ENCODE data around the gene EAPP.
"Not testable (repeated sequence)": the region's sequence is repeated elsewhere in the genome, so short reads cannot be mapped to it uniquely, and the experiment has no call there.

Gene EAPP, protein sequence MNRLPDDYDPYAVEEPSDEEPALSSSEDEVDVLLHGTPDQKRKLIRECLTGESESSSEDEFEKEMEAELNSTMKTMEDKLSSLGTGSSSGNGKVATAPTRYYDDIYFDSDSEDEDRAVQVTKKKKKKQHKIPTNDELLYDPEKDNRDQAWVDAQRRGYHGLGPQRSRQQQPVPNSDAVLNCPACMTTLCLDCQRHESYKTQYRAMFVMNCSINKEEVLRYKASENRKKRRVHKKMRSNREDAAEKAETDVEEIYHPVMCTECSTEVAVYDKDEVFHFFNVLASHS

DNA sequence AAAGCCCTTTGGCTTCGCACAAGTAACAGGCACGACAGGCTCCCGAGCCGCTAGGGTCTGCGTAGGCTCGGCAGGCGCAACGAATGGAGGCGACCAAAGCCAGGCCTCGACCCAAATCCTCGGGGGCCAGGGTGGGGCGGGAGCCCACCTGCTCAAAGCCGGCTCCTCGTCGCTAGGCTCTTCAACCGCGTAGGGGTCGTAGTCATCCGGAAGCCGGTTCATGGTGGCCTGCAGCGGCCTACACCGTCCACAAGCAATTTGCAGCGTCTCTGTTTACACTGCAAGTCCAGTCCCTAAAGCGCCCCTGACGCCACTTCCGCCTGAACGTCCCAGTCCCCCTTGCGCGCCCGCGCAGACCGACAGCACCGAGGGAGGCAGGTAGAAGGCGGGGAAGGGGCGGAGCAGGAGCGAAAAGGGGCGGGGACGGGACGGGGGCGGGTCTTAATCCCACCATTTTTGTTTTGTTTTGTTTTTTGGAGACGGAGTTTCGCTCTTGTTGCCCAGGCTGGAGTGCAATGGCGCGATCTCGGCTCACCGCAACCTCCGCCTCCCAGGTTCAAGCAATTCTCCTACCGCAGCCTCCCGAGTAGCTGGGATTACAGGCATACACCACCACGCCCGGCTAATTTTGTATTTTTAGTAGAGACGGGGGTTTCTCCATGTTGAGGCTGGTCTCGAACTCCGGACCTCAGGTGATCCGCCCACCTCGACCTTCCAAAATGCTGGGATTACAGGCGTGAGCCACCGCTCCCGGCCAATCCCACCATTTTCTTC, at the start of gene EAPP:
TSS of gene EAPP (minus strand) at position 295 of the 774 bp plus-strand sequence. CDS start at position 222, 73 bp downstream.
- DNase-seq, result peak; percentile 95

DNA sequence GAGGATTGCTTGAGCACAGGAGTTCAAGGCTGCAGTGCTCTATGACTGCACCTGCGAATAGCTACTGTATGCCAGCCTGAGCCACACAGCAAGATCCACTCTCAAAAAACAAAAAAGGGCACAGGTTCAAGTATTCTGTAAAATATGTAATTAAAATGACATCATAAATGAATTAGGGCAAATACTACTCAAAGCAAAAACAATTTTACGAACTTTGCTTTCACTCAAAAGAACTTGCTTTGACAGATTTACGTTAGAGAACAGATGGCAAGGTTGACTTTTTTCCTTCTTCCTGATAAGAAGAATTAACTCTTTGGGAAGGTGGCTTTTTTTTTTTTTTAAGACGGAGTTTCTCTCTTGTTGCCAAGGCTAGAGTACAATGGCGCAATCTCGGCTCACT, 44.0 kb upstream of the EAPP start:
- DNase-seq, result no peak

DNA sequence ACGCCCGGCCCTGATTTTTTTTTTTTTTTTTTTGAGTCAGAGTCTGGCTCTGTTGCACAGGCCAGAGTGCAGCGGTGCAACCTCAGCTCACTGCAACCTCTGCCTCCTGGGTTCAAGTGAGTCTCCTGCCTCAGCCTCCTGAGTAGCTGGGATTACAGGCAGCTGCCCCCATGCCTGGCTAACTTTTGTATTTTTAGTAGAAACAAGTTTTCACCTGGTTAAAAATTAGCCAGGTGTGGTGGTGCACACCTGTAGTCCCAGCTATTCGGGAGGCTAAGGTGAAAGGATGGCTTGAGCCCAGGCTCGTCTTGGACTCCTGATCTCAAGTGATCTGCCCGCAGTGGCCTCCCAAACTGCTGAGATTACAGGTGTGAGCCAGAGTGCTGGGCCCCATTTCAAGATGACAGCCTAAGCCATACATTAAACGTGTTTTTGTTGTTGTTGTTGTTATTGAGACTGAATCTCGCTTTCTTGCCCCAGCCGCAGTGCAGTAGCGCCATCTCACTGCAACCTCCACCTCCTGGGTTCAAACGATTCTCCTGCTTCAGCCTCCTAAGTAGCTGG, 42.7 kb upstream of the EAPP start:
- no peak for DNase-seq

DNA sequence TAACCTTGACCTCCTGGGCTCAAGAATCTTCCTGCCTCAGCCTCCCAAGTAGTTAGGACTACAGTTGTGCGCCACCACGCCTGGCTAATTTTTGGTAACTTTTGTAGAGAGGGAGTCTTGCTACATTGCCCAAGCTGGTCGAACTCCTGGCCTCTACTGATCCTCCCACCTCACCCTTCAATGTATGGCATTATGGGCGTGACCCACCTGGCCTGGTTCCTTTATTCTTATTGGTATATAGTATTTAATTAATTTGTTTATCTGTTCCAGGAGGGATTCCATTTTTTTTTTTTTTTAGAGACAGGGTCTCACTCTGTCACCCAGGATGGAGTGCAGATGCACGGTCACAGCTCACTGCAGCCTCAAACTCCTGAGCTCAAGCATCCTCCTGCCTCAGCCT, 40.9 kb upstream of the EAPP start:
- DNase-seq, result no peak

DNA sequence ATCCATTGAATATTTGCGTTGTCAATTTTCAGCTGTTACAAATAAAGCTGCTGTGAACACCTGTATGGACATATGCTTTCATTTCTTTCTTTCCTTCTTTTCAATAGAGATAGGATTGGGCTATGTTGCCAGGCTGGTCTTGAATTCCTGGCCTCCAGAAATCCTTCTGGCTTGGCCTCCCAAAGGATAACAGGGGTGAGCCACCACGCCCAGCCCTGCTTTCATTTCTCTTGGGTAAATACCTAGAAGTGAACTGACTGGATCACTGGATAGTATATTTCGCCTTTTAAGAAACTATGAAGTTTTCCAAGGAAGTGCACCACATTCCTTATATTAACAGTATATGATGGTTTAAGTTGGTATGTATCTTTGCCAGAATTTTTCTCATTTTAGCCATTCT, 32.3 kb upstream of the EAPP start:
- no peak for DNase-seq

DNA sequence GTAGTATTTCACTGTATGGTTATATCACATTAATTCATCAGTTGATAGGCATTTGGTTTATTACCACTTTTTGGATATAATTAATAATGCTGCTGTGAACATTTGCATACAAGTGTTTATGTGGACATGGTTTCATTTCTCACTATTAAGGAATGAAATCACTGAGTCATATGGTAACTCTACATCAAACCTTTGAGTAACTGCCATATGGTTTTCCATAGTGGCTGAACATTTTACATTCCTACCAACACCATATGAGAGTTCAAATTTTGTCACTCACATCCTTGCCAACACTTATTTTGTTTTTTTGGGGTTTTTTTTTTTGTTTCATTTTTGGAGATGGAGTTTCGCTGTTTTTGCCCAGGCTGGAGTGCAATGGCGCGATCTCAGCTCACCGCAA, 30.2 kb upstream of the EAPP start:
- no peak for DNase-seq

DNA sequence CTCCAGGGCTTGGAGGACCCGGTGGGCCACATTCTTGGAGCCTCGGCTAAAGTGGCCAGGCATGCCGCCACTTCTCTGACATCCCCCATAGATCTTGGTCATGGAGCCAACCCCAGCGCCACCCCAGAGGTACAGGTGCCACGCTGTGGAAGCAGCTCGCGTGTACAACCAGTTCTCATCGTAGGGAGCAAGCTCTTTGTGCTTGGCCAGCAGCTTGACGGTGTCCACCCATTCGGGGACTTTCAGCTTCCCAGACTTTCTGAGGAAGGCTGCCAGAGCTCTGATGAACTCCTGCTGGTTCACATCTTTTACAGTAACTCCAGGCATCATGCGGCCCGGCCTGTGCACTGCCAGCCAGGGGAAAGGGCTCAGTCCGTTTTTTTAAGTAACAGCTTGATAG, 29.3 kb upstream of the EAPP start:
- DNase-seq, result no peak

DNA sequence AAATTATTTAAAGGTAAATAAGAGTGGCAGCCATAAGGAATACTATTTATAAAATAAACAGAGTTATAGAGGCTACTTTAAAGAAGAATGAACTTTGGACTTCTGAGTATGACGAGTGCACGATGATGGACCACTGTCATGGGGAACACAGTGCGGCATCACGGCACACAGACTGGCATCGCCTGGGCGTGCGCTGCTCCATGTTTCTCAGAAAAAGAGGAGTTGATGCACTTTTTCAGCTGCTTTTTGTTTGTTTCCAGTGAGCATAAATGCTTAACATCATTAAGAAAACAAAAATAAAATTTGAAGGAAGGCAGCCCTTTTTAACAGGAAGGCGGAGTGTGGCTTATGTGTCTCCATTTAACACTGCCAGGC, 23.3 kb upstream of the EAPP start:
- no peak for DNase-seq

DNA sequence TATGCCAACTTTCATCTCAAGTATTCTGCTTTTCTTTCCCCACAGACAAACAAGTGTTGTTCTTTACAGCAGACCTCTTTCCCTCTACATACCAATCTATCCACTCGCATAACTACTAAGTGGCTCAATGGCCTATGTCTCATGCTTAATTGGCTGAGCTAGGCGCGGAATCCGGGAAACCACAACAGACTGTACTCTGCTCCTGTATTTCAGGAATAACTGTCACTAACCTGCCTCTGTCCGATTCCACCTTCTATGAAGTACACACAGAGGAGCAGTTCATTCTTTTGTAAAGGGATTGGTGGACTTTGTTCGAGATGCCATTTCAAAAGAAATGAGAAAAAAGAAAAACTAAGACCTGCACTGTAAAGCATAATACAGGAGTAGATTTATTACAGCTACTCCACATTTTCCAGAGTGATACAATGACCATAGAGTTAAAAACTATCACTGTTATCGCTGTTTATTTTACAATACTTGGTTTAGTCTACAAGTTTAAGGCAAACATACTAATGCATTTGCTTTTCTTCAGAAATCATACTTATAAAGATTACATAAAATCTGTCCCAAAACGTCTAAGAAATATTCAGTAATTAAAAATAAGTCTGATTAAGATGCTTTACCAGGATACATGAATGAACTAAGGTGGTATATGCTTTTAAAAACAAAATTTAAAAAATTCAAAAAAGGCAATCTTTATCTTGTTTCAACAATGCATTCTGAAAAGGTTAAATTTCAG, 22.7 kb upstream of the EAPP start:
- not testable (repeated sequence) for DNase-seq

DNA sequence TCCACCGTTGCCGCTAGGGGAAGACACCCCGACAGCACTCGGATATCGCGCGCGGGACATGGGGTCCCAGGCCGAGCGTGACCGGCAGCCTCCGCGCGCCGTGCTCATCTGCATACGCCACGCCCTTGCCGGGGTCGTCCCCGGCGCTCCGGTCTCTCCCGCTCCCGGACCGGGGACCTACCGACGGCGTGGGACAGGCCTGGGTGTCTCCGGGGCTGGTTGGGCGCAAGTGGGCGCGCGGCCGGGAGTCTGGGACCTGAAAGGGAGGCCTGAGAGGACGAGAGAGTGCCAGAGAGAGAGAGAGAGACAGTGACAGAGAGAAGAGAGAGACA, 17.0 kb upstream of the EAPP start:
- DNase-seq, result not testable (repeated sequence)

DNA sequence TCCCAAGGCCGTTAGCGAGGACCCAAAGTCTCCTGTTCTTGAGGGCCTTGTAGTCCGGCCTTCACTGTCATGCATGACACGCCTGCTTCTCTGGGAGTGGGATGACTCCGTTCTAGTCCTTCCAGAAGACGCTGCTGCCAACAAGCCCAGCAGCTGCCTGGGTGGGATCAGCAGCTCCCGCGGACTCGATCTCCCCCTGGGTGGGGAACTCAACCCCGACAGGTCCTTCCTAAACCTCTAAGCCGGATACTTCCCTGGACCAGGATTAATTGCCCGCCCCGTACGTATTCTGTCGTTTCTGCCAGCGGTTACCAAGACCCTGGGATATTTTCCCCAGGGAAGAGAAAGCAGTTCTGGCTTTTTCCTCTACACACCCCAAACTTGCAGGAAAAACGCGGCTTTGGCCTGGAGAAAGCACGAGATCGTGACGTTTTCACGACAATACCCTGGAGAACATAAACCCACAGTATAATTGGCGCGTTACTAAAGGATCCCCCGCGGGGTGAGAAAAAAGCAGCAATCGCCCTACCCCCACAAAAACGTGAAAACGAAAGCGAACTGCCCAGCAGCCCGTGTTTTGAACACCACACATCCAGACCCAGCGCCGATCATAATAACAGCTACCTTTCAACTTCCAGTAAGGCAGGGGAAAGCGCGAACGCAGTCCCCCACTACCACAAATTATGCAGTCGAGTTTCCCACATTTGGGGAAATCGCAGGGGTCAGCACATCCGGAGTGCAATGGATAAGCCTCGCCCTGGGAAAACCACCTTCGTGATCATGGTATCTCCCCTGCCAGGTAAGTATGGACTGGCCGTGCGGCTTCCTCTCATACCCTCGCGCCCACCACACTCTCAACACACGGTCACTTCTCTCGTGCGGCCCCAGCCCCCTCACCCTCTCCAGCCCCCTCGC, 16.3 kb upstream of the EAPP start:
- not testable (repeated sequence) for DNase-seq

DNA sequence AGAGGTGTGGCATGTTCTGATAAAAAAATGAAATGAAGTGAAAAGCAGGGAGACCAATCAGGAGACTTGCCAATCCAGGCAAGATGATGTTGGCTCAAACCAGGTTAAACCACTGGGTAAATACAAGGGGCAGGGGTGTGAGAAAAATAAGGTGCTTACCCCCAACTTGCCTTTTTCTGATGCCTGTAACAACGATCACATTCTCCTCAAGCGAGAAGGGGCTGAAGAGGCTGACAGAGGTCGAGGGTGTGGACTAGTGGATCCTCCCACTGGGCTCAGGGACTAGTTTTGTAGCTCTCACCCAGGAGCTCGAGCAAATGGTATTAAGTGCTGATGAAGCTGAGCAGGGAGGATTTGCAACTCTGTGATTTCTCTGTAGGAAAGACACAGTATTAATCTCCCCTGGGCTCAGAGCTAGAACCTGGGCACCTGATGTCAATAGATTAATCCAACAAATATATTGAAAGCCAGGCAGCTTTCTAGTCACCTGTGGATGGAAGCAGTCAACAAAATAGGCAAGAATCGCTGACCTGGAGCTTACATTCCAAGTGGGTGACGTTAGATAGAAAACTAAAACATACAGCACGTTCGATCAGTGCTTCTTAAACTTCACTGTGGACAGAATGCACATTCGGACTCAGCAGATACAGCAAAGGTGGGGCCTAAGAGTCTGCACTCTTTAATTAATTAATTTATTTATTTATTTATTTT, 15.2 kb upstream of the EAPP start:
- no peak for DNase-seq

DNA sequence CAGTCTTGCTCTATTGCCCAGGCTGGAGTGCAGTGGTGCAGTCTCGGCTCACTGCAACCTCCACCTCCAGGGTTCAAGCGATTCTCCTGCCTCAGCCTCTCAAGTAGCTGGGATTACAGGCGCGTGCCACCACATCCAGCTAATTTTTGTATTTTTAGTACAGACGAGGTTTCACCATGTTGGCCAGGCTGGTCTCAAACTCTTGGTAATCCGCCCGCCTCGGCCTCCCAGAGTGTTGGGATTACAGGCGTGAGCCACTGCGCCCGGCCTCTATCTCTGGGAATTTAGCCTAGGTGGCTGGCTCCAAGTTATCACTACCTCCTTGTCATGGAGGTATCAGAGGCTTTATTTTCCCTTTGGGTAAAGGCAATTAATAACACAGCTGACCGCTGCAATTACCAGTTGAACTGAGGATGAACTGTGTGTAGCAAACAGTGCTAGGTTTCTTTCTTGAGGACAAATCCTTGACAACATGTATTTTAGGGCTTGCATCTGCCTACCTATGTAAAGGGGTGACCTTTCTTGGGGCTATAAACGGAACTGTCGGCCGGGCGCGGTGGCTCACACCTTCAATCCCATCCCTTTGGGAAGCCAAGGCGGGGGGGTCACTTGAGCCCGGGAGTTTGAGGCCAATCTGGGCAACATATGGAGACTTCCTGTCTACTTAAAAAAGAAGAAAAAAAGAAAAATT, 9.9 kb upstream of the EAPP start:
- DNase-seq, result not testable (repeated sequence)

DNA sequence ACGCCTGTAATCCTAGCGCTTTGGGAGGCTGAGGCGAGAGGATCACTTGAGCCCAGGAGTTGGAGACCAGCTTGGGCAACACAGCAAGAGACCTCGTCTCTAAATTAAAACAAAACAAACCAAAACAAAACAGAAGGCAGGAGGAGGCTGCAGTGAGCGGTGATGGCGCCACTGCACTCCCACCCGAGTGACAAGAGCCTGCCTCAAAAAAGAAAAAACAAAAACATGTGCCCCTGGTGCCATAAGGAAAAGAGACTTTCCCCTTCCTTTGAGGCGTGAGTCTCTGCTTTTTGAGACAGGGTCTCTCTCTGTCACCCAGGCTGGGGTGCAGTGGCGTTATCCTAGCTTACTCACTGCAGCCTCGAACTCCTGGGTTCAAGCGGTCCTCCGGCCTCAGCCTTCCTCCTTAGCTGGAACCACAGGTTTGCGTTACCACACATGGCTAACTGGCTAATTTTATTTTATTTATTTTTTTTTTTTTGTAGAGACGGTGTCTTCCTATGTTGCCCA, 9.0 kb upstream of the EAPP start:
- no peak for DNase-seq

DNA sequence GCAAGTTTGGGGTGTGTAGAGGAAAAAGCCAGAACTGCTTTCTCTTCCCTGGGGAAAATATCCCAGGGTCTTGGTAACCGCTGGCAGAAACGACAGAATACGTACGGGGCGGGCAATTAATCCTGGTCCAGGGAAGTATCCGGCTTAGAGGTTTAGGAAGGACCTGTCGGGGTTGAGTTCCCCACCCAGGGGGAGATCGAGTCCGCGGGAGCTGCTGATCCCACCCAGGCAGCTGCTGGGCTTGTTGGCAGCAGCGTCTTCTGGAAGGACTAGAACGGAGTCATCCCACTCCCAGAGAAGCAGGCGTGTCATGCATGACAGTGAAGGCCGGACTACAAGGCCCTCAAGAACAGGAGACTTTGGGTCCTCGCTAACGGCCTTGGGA, 7.6 kb upstream of the EAPP start:
- DNase-seq, result not testable (repeated sequence)

DNA sequence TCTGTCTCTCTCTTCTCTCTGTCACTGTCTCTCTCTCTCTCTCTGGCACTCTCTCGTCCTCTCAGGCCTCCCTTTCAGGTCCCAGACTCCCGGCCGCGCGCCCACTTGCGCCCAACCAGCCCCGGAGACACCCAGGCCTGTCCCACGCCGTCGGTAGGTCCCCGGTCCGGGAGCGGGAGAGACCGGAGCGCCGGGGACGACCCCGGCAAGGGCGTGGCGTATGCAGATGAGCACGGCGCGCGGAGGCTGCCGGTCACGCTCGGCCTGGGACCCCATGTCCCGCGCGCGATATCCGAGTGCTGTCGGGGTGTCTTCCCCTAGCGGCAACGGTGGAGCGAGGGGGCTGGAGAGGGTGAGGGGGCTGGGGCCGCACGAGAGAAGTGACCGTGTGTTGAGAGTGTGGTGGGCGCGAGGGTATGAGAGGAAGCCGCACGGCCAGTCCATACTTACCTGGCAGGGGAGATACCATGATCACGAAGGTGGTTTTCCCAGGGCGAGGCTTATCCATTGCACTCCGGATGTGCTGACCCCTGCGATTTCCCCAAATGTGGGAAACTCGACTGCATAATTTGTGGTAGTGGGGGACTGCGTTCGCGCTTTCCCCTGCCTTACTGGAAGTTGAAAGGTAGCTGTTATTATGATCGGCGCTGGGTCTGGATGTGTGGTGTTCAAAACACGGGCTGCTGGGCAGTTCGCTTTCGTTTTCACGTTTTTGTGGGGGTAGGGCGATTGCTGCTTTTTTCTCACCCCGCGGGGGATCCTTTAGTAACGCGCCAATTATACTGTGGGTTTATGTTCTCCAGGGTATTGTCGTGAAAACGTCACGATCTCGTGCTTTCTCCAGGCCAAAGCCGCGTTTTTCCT, 7.0 kb upstream of the EAPP start:
- not testable (repeated sequence) for DNase-seq

DNA sequence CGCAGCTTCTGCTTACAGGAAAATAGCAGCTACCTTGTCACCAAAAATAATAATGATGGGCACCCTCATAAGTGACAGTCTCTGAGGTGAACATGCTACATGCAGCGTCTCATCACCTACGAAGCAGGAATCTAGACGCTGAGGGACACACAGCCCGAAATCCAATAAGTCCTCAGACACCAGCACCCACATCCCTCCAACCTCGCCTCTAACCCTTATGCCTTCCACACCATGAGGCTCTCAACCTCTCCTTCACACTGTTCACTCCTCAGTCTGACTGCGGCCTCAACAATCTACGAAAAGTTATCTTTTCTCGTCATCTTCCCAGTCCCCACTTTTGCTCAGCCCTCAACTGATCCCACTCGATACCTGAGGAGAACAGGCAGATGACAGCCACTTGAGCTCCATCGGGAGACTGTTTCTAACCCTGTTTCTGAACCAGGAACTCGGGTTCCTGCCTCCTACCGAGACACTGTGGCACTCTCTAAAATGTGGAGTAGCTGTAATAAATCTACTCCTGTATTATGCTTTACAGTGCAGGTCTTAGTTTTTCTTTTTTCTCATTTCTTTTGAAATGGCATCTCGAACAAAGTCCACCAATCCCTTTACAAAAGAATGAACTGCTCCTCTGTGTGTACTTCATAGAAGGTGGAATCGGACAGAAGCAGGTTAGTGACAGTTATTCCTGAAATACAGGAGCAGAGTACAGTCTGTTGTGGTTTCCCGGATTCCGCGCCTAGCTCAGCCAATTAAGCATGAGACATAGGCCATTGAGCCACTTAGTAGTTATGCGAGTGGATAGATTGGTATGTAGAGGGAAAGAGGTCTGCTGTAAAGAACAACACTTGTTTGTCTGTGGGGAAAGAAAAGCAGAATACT, 919 bp upstream of the EAPP start:
- not testable (repeated sequence) for DNase-seq

DNA sequence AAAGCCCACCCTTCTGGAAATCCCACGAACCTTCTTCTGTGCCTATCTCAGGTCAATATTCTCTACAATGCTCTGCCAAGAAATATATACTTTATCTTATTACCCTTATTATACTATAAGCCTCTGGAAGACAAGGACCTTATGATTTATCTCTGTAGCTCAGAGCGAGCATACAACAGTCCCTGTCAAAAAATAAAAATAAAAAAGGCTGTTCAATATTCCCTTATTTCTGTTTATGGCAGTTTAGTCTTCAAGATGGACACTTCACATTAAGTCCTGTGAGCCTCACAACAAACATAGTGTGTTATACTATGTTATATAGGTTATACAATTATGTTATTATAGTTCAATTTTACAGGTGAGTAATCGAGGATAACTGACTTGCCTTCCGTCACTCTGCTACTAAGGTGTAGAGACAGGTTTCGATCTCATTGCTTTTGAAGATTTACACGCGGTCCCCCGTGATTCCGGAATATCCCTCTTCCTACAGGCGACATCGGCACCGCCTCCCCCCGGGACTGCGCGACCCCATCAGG, 562 bp downstream of the EAPP start:
- no peak for DNase-seq

DNA sequence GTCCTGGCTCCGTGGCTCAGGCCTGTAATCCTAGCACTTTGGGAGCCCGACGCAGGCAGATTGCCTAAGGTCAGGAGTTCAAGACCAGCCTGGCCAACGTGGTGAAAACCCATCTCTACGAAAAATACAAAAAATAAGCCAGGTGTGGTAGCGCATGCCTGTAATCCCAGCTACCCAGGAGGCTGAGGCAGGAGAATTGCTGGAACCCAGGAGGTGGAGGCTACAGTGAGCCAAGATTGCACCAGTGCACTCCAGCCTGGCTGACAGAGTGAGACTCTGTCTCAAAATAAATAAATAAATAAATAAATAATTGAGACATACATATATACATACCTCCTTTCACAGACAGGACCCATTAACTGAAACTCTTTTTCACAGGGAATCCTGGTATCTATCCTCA, 1.4 kb downstream of the EAPP start:
- not testable (repeated sequence) for DNase-seq
